Mesothelial cell of epicardium (in vitro differentiated cells): ENCODE results near the gene TCOF1. TPM values are rescaled to one million over a fixed set of nuclear protein-coding genes. Genes with fewer than 3 reads are reported as not detected.

Experiments used
- DNase-seq, 2 experiments: peaks; one replicate each; pipeline ENCODE4 v3.0.0; 2021; ENCODE audit warnings: low spot score in 2 of 2; ENCODE audit not compliant: unreplicated experiment in 2 of 2
- H3K27ac Mint-ChIP-seq: 2 replicates; pipeline ENCODE4 v1.8.0; 2021; ENCODE audit warnings: mixed read lengths
- H3K27me3 Mint-ChIP-seq: 2 replicates; pipeline ENCODE4 v1.8.0; 2021; ENCODE audit warnings: low read depth, mixed read lengths
- H3K36me3 Mint-ChIP-seq: 2 replicates; pipeline ENCODE4 v1.8.0; 2021; ENCODE audit warnings: mixed read lengths
- H3K4me1 Mint-ChIP-seq: 2 replicates; pipeline ENCODE4 v1.8.0; 2021; ENCODE audit warnings: mixed read lengths
- H3K4me3 Mint-ChIP-seq: 2 replicates; pipeline ENCODE4 v1.8.0; 2021; ENCODE audit warnings: mild to moderate bottlenecking, moderate library complexity, mixed read lengths
- H3K9me3 Mint-ChIP-seq: 2 replicates; pipeline ENCODE4 v1.8.0; 2021; ENCODE audit warnings: mixed read lengths
- CTCF ChIP-seq: fragments of 200-600 bp; sonication (generic); IDR thresholded peaks from one replicate; pipeline ENCODE4 v1.5.0; 2021; ENCODE audit warnings: antibody characterized with exemption; ENCODE audit not compliant: unreplicated experiment
- total RNA-seq: library from RNA; stranded (reverse); gene quantifications from 3 replicates; pipeline ENCODE4 v1.2.1, GENCODE V29; 2021

TCOF1 gene
- total RNA-seq, 1 donor from 2014 or later = 58.8 TPM

- Mint-ChIP-seq H3K4me3 (peak overlapping the region; percentile 81), H3K4me1 (peaks cover 11% of the 10 kb centered on the region), H3K27me3 (no peaks in the 10 kb centered on the region), H3K36me3 (peaks cover 10% of the 10 kb centered on the region), H3K27ac (peak overlapping the region; percentile 55), H3K9me3 (no peaks in the 10 kb centered on the region)
- no peak for DNase-seq
- TF ChIP-seq CTCF = no peak
These were observed 981 bp downstream of the TCOF1 start for GRCh38 chr5:150358261-150359095.

- no peaks in the 10 kb centered on the region for H3K9me3 Mint-ChIP-seq
- H3K4me3 Mint-ChIP-seq = no peak overlapping the region
- peaks cover 11% of the 10 kb centered on the region for H3K4me1 Mint-ChIP-seq
- no peak for DNase-seq
- no peak overlapping the region for H3K27ac Mint-ChIP-seq
- peaks cover 20% of the 10 kb centered on the region for H3K36me3 Mint-ChIP-seq
- TF ChIP-seq CTCF = no peak
- no peaks in the 10 kb centered on the region for H3K27me3 Mint-ChIP-seq
These were observed 3.8 kb downstream of the TCOF1 start for GRCh38 chr5:150361301-150361700.

- H3K27me3 Mint-ChIP-seq = no peaks in the 10 kb centered on the region
- TF ChIP-seq CTCF = no peak
- H3K9me3 Mint-ChIP-seq = no peaks in the 10 kb centered on the region
- no peak overlapping the region for H3K27ac Mint-ChIP-seq
- no peak for DNase-seq
- H3K4me1 Mint-ChIP-seq = peaks cover 9% of the 10 kb centered on the region
- H3K36me3 Mint-ChIP-seq = peaks cover 23% of the 10 kb centered on the region
- H3K4me3 Mint-ChIP-seq = no peak overlapping the region
These were observed 5.7 kb downstream of the TCOF1 start for GRCh38 chr5:150363185-150363584.

- Mint-ChIP-seq H3K27ac (no peak overlapping the region), H3K4me1 (peaks cover 3% of the 10 kb centered on the region), H3K36me3 (peaks cover 25% of the 10 kb centered on the region), H3K27me3 (no peaks in the 10 kb centered on the region), H3K4me3 (no peak overlapping the region), H3K9me3 (no peaks in the 10 kb centered on the region)
- TF ChIP-seq CTCF = no peak
- no peak for DNase-seq
These were observed 6.5 kb downstream of the TCOF1 start for GRCh38 chr5:150364004-150364403.

- Mint-ChIP-seq H3K9me3 (no peaks in the 10 kb centered on the region), H3K4me3 (no peak overlapping the region), H3K27me3 (no peaks in the 10 kb centered on the region), H3K36me3 (peaks cover 49% of the 10 kb centered on the region), H3K4me1 (no peaks in the 10 kb centered on the region), H3K27ac (no peak overlapping the region)
- DNase-seq = no peak
- no peak for TF ChIP-seq CTCF
These were observed 11.0 kb downstream of the TCOF1 start for GRCh38 chr5:150368526-150368925.
